HCT116 (cell line): Measurements from ENCODE around the gene MSLN.

Experiments
- EZH2 ChIP-seq: fragments of 200-600 bp; sonication (generic); IDR thresholded peaks from 2 replicates; pipeline ENCODE4 v1.6.1; 2017; ENCODE audit warnings: antibody characterized with exemption, mixed run types
- EZH2phosphoT487 ChIP-seq: fragments of 200-600 bp; IDR thresholded peaks from 2 replicates; pipeline ENCODE4 v1.6.1; 2018; ENCODE audit warnings: antibody characterized with exemption, borderline replicate concordance
- RAD21 ChIP-seq: IDR thresholded peaks from 2 replicates; pipeline ENCODE4 v1.6.1; 2012; ENCODE audit warnings: low read depth, mild to moderate bottlenecking
- ZFX ChIP-seq: fragments of 450-650 bp; IDR thresholded peaks from 2 replicates; pipeline ENCODE4 v1.6.1; 2017
- TF ChIP-seq, protein P1 (sequence below), 3 experiments: fragments of 200-600 bp in 1 of 3; sonication (generic) in 1 of 3; IDR thresholded peaks in 2 of 3; conservative IDR thresholded peaks in 1 of 3; 2 replicates each; pipeline ENCODE4 v1.5.1; 2012 to 2017; ENCODE audit warnings: low read depth in 2 of 3, low read length in 2 of 3, antibody characterized with exemption in 1 of 3, borderline replicate concordance in 1 of 3, control low read depth in 1 of 3, mild to moderate bottlenecking in 1 of 3, mixed read lengths in 1 of 3, mixed run types in 1 of 3, moderate library complexity in 1 of 3; ENCODE audit not compliant: insufficient read depth in 1 of 3

GRCh38 chr16:750485-750884, 10.0 kb upstream of the MSLN start:
- TF ChIP-seq, protein P1, sequence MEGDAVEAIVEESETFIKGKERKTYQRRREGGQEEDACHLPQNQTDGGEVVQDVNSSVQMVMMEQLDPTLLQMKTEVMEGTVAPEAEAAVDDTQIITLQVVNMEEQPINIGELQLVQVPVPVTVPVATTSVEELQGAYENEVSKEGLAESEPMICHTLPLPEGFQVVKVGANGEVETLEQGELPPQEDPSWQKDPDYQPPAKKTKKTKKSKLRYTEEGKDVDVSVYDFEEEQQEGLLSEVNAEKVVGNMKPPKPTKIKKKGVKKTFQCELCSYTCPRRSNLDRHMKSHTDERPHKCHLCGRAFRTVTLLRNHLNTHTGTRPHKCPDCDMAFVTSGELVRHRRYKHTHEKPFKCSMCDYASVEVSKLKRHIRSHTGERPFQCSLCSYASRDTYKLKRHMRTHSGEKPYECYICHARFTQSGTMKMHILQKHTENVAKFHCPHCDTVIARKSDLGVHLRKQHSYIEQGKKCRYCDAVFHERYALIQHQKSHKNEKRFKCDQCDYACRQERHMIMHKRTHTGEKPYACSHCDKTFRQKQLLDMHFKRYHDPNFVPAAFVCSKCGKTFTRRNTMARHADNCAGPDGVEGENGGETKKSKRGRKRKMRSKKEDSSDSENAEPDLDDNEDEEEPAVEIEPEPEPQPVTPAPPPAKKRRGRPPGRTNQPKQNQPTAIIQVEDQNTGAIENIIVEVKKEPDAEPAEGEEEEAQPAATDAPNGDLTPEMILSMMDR (IDR thresholded peaks at IDR 0.05 in 2 of 3, conservative IDR thresholded peaks at IDR 0.05 in 1 of 3; ENCODE audit: borderline replicate concordance in 1 of 3, insufficient read depth in 1 of 3, low read depth in 2 of 3, low read length in 2 of 3), result no peak
- no peak for TF ChIP-seq EZH2phosphoT487
- TF ChIP-seq EZH2, result no peak
- no peak for TF ChIP-seq ZFX
- no peak for TF ChIP-seq RAD21
